Liver (tissue), 9 donors: Measurements from ENCODE around the gene INTS15. TPM values are rescaled to one million over a fixed set of nuclear protein-coding genes. Genes with fewer than 3 reads are reported as not detected.
A peak's percentile ranks its signal among the peaks of the same experiment; 100 is the strongest.

Source experiments
- DNase-seq: peaks from one replicate; pipeline ENCODE4 v3.0.0-alpha.2; 2017; ENCODE audit warnings: low spot score
- H3K27ac ChIP-seq, 2 donors: one replicate each; pipeline ENCODE4 v1.7.0; 2013; ENCODE audit warnings: inconsistent platforms in 2 of 2, low read length in 2 of 2, control low read depth in 1 of 2, low read depth in 1 of 2, mild to moderate bottlenecking in 1 of 2
- H3K27me3 ChIP-seq, 4 donors: one replicate each; pipeline versions ENCODE4 v1.6.1 to v1.7.0; 2013; ENCODE audit warnings: low read length in 3 of 4, inconsistent platforms in 1 of 4, mild to moderate bottlenecking in 1 of 4, moderate library complexity in 1 of 4; ENCODE audit not compliant: control insufficient read depth in 4 of 4, insufficient read depth in 4 of 4
- H3K36me3 ChIP-seq, 4 donors: one replicate each; pipeline versions ENCODE4 v1.6.1 to v1.7.0; 2013; ENCODE audit warnings: low read length in 3 of 4, mild to moderate bottlenecking in 3 of 4, low read depth in 1 of 4, moderate library complexity in 1 of 4; ENCODE audit not compliant: control insufficient read depth in 4 of 4, insufficient read depth in 3 of 4
- H3K4me1 ChIP-seq, 4 donors: one replicate each; pipeline versions ENCODE4 v1.6.1 to v1.7.0; 2013; ENCODE audit warnings: low read length in 3 of 4, mild to moderate bottlenecking in 3 of 4, moderate library complexity in 1 of 4; ENCODE audit not compliant: control insufficient read depth in 4 of 4, insufficient read depth in 4 of 4
- H3K4me3 ChIP-seq, 3 donors: one replicate each; pipeline versions ENCODE4 v1.6.1 to v1.7.0; 2013; ENCODE audit warnings: low read length in 3 of 3, control low read depth in 1 of 3, low read depth in 1 of 3, mild to moderate bottlenecking in 1 of 3
- H3K9ac ChIP-seq, 2 donors: one replicate each; pipeline ENCODE4 v1.7.0; 2013; ENCODE audit warnings: low read length in 2 of 2, mild to moderate bottlenecking in 2 of 2, moderate library complexity in 2 of 2, control low read depth in 1 of 2, low read depth in 1 of 2
- H3K9me3 ChIP-seq, 4 donors: one replicate each; pipeline versions ENCODE4 v1.6.1 to v1.7.0; 2013; ENCODE audit warnings: low read length in 3 of 4; ENCODE audit not compliant: control insufficient read depth in 4 of 4
- EGR1 ChIP-seq, 2 donors: IDR thresholded peaks; 2 replicates each; pipeline ENCODE4 v1.6.1; 2016 to 2018; ENCODE audit warnings: antibody characterized with exemption in 2 of 2, low read depth in 2 of 2
- FOXA1 ChIP-seq: IDR thresholded peaks from 2 replicates; pipeline ENCODE4 v1.6.1; 2016; ENCODE audit warnings: antibody characterized with exemption
- GABPA ChIP-seq, 2 donors: IDR thresholded peaks in 1 of 2; conservative IDR thresholded peaks in 1 of 2; 2 replicates each; pipeline ENCODE4 v1.6.1; 2016; ENCODE audit warnings: antibody characterized with exemption in 2 of 2, mild to moderate bottlenecking in 1 of 2, moderate library complexity in 1 of 2
- HNF4A ChIP-seq, 2 donors: conservative IDR thresholded peaks; 2 replicates each; pipeline ENCODE4 v1.6.1; 2016; ENCODE audit warnings: antibody characterized with exemption in 2 of 2, mild to moderate bottlenecking in 2 of 2
- JUND ChIP-seq, 2 donors: IDR thresholded peaks; 2 replicates each; pipeline ENCODE4 v1.6.1; 2016; ENCODE audit warnings: antibody characterized with exemption in 2 of 2
- NR2F2 ChIP-seq: IDR thresholded peaks from 2 replicates; pipeline ENCODE4 v1.6.1; 2016; ENCODE audit warnings: antibody characterized with exemption
- RAD21 ChIP-seq, 2 donors: IDR thresholded peaks; 2 replicates each; pipeline ENCODE4 v1.6.1; 2016; ENCODE audit warnings: antibody characterized with exemption in 2 of 2, mild to moderate bottlenecking in 2 of 2
- RXRA ChIP-seq, 2 donors: IDR thresholded peaks; 2 replicates each; pipeline ENCODE4 v1.6.1; 2017 to 2018; ENCODE audit warnings: antibody characterized with exemption in 2 of 2, mild to moderate bottlenecking in 1 of 2
- SP1 ChIP-seq: IDR thresholded peaks from 2 replicates; pipeline ENCODE4 v1.6.1; 2018; ENCODE audit warnings: antibody characterized with exemption, mild to moderate bottlenecking
- TAF1 ChIP-seq: conservative IDR thresholded peaks from 2 replicates; pipeline ENCODE4 v1.6.1; 2016; ENCODE audit warnings: antibody characterized with exemption, mild to moderate bottlenecking
- YY1 ChIP-seq: IDR thresholded peaks from 2 replicates; pipeline ENCODE4 v1.6.1; 2016; ENCODE audit warnings: antibody characterized with exemption, mild to moderate bottlenecking
- WGBS: extraction: QIAGEN DNeasy Blood & Tissue Kit; methylation state at CpG from one replicate; pipeline ENCODE4 v1.1.7; 2013; 5-methylcytosine and 5-hydroxymethylcytosine counted together
- polyA plus RNA-seq, 2 donors: library from polyadenylated mRNA; stranded (reverse) in 1 of 2; unstranded in 1 of 2; fragments of 200-250 nt in 1 of 2; fragments of >200 nt in 1 of 2; fragmentation: Nextera tagmentation in 1 of 2; extraction: Ambion mirVana in 1 of 2; gene quantifications; one replicate each; pipeline versions ENCODE4 v1.2.1 to v1.2.3, GENCODE V29; 2013 to 2015
- total RNA-seq, 2 donors: library from RNA; depleted of rRNA; stranded (reverse); fragments of >200 nt; gene quantifications; one replicate each; pipeline ENCODE4 v1.2.3, GENCODE V29; 2014
- TF ChIP-seq, protein P1 (sequence below): IDR thresholded peaks from 2 replicates; pipeline ENCODE4 v1.6.1; 2016; ENCODE audit warnings: antibody characterized with exemption
- TF ChIP-seq, protein P2 (sequence below): IDR thresholded peaks from 2 replicates; pipeline ENCODE4 v1.6.1; 2016; ENCODE audit warnings: antibody characterized with exemption
- TF ChIP-seq, protein P3 (sequence below): IDR thresholded peaks from 2 replicates; pipeline ENCODE4 v1.6.1; 2016; ENCODE audit warnings: antibody characterized with exemption
- TF ChIP-seq, protein P4 (sequence below): fragments of 150-350 bp; IDR thresholded peaks from 2 replicates; pipeline ENCODE4 v1.5.1; 2017; ENCODE audit warnings: improper control_type of control experiment, low read depth, low read length; ENCODE audit not compliant: missing input control
- donor health status: healthy.
- donor health status: healthy.
- donor health status: healthy.
- donor health status: healthy.
- donor health status: healthy.

The INTS15 gene
- total and polyA plus RNA-seq, 4 donors: 5.2 to 10.4 (median 8.2) TPM

DNA sequence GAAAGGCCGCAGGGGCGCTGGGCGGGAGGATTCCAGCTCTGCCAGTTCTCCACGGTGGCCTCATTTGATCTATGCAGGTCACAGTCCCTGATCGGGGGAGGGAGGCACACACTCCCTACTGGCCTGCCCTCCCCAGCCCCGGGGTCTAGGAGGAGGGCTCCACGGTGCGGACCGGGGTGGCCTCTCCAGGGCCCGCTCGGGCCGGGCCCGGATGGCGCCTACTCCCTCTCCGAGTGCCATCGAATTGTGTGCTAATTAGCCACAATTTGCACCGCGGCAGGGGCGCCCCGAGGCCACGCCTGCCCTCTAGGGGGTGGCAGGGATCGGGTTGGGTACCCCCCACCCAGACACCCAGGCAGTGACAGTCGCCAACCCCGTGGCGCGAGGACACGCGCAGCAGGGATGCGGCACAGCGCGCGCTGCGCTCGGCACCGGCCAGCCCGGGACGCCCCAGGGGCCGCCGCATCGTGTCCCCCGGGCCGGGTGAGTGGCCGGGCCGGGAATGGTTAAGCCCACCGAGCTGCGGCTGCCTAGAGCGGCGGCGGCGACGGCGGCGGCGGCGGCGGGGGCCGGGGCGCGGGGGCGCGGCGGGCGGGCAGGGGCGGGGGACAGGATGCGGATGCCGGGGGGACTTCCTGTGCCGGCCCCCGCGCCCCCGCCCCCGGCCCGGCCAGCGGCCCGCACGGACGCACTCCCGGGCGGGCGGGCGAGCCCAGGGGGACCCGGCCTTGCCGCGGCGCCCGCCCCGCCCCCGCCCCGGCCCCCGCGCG is 25.3 kb downstream of the INTS15 start, which contains the start of gene ZNF853:
Gene ZNF853 (plus strand): TSS at position 658 of the 770 bp plus-strand sequence. CDS start 565 bp downstream, outside the sequence.
- H3K27ac ChIP-seq: no peak within 1 kb of the TSS

DNA sequence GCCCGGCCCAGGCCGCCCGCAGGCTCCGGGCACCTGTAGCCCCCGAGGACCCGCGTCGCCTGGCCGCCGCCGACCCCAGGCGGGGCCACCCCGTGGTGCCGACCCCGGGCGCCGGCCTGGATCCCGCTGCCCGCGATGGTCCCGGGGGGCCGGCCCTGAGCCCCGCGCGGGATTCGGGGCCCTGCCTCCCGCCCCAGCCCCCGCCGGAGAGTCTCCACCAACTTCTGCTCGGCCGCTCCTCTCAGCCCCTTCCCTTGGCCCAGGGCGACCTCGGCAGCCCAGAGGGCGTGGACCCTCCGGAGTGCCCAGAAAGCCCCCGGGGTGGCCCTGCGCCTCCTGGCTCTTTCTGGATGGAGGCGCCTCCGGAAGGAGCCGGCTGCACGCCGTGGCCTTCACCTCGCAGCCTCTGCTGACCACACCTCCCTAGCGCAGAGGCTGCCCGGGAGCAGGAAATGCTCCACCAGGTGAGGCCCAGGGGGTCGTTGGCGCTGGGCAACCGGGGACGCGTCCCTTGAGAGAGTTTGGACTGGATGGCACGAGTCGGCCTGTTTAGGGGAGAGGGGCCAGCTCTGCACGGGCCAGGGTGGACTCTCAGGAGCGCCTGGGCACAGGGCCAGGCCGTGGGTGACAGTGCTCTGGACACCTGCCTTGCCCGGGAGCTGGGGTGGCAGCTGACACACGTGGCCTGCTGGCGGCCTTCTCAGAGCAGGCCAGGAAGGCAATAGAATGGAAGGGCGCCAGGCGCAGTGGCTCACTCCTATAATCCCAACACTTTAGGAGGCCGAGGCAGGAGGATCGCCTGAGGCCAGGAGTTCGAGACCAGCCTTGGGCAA is 26.1 kb downstream of the INTS15 start:
- peaks cover 0 to 4% (median 3%) of the 10 kb centered on the region in 4 donors for H3K27me3 ChIP-seq
- no peaks in the 10 kb centered on the region for H3K36me3 ChIP-seq
- no peak overlapping the region for H3K9ac ChIP-seq
- no peak for DNase-seq
- H3K9me3 ChIP-seq: no peaks in the 10 kb centered on the region
- TF ChIP-seq, protein P1, sequence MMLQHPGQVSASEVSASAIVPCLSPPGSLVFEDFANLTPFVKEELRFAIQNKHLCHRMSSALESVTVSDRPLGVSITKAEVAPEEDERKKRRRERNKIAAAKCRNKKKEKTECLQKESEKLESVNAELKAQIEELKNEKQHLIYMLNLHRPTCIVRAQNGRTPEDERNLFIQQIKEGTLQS: no peak
- TF ChIP-seq, protein P2, sequence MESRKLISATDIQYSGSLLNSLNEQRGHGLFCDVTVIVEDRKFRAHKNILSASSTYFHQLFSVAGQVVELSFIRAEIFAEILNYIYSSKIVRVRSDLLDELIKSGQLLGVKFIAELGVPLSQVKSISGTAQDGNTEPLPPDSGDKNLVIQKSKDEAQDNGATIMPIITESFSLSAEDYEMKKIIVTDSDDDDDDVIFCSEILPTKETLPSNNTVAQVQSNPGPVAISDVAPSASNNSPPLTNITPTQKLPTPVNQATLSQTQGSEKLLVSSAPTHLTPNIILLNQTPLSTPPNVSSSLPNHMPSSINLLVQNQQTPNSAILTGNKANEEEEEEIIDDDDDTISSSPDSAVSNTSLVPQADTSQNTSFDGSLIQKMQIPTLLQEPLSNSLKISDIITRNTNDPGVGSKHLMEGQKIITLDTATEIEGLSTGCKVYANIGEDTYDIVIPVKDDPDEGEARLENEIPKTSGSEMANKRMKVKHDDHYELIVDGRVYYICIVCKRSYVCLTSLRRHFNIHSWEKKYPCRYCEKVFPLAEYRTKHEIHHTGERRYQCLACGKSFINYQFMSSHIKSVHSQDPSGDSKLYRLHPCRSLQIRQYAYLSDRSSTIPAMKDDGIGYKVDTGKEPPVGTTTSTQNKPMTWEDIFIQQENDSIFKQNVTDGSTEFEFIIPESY: no peak
- no peak for TF ChIP-seq HNF4A (conservative IDR thresholded peaks at IDR 0.05)
- TF ChIP-seq EGR1 (IDR thresholded peaks at IDR 0.05; ENCODE audit: low read depth in 2 of 2): no peak
- TF ChIP-seq GABPA (IDR thresholded peaks at IDR 0.05 in 1 of 2, conservative IDR thresholded peaks at IDR 0.05 in 1 of 2): no peak
- no peak for TF ChIP-seq RXRA (IDR thresholded peaks at IDR 0.05)
- TF ChIP-seq, protein P3, sequence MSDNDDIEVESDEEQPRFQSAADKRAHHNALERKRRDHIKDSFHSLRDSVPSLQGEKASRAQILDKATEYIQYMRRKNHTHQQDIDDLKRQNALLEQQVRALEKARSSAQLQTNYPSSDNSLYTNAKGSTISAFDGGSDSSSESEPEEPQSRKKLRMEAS: no peak
- no peak for TF ChIP-seq JUND (IDR thresholded peaks at IDR 0.05)
- TF ChIP-seq, protein P4, sequence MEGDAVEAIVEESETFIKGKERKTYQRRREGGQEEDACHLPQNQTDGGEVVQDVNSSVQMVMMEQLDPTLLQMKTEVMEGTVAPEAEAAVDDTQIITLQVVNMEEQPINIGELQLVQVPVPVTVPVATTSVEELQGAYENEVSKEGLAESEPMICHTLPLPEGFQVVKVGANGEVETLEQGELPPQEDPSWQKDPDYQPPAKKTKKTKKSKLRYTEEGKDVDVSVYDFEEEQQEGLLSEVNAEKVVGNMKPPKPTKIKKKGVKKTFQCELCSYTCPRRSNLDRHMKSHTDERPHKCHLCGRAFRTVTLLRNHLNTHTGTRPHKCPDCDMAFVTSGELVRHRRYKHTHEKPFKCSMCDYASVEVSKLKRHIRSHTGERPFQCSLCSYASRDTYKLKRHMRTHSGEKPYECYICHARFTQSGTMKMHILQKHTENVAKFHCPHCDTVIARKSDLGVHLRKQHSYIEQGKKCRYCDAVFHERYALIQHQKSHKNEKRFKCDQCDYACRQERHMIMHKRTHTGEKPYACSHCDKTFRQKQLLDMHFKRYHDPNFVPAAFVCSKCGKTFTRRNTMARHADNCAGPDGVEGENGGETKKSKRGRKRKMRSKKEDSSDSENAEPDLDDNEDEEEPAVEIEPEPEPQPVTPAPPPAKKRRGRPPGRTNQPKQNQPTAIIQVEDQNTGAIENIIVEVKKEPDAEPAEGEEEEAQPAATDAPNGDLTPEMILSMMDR: no peak
- no peak for TF ChIP-seq NR2F2
- no peak for TF ChIP-seq FOXA1
- no peak for TF ChIP-seq TAF1
- TF ChIP-seq YY1: no peak
- no peak for TF ChIP-seq SP1
- TF ChIP-seq RAD21 (IDR thresholded peaks at IDR 0.05): no peak
- peak overlapping the region in 1 of 3 donors; percentile 59 for H3K4me3 ChIP-seq
- H3K27ac ChIP-seq: no peak overlapping the region
- H3K4me1 ChIP-seq: peaks cover 0 to 7% (median 5%) of the 10 kb centered on the region in 4 donors
- WGBS: 12% methylated on average over 63 of the region's 63 CpGs

More for the DNA sequence above, 25.3 kb downstream of the INTS15 start, which contains the start of gene ZNF853:
- peaks cover 0 to 7% (median 5%) of the 10 kb centered on the region in 4 donors for H3K4me1 ChIP-seq
- TF ChIP-seq, protein P4: no peak
- no peak for DNase-seq
- WGBS: 5% methylated on average over 91 of the region's 91 CpGs
- no peaks in the 10 kb centered on the region for H3K36me3 ChIP-seq
- peak within 1 kb of the TSS in 1 of 3 donors; percentile 59 for H3K4me3 ChIP-seq
- H3K9me3 ChIP-seq: no peaks in the 10 kb centered on the region
- H3K9ac ChIP-seq: no peak within 1 kb of the TSS
- H3K27me3 ChIP-seq: peaks cover 0 to 4% (median 3%) of the 10 kb centered on the region in 4 donors
